ENCODE results near the gene VAX1.
"Not testable (repeated sequence)": the region's sequence is repeated elsewhere in the genome, so short reads cannot be mapped to it uniquely, and the experiment has no call there.

The VAX1 gene

GRCh38 chr10:117133273-117134055, 4.6 kb downstream of the VAX1 start:
- Mint-ChIP-seq H3K27me3 (peaks cover 78% of the 10 kb centered on the region), H3K4me1 (peaks cover 35% of the 10 kb centered on the region), H3K4me3 (peak overlapping the region; percentile 35), H3K27ac (peak overlapping the region; percentile 46), H3K36me3 (ENCODE audit: low read depth) (no peaks in the 10 kb centered on the region), H3K9me3 (no peaks in the 10 kb centered on the region)
- DNase-seq (no peak), ATAC-seq (no peak)

GRCh38 chr10:117132751-117133231, 5.3 kb downstream of the VAX1 start:
- DNase-seq (no peak), ATAC-seq (no peak)
- Mint-ChIP-seq H3K27me3 (peaks cover 77% of the 10 kb centered on the region), H3K4me3 (no peak overlapping the region), H3K9me3 (no peaks in the 10 kb centered on the region), H3K36me3 (ENCODE audit: low read depth) (no peaks in the 10 kb centered on the region), H3K4me1 (peaks cover 32% of the 10 kb centered on the region), H3K27ac (peak overlapping the region; percentile 59)

DNA sequence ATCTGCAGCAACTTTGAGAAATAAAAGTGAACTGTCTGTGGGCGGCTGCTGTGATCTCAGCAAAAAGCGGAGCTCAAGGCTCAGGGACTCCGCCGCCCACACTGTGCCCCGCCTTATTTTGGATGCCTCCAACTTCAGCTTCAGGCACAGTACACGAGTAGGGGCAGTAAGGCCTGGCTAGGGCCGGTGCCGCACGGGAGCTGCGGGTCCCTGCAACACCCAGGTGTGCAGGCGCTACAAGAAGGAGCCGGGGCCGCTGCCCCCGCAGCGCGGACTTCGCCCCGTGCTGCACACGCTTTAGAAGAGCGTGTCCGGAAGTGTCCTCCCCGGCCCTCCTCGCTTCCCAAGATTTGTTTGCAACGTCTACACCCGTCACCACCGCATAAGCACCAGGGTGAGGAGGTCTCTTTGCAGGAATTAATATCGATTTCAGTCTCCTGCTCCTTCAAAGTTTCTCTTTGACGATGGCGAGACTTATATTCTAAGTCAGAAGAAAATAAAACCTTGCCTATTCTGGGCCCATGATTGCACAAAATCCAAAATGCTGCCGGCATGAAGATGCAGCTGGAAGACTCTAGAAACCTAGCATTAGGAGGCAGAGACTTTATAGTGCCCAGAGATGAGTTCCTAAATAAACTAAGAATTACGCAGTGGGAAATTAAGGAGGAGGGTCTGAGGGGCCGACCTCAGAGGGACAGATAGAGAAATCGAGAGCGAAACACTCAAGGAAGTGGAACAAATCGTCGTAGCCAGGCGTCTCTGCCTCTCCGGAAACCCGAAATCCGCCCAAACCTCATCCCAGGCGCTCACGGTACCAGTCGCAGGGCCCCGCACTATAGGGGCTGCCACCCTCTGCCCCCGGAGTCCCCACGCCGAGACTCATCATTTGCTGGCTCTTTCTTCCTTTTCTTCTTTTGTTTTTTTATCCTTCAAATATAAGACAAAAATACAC, 6.4 kb downstream of the VAX1 start:
- H3K4me3 Mint-ChIP-seq = peak overlapping the region; percentile 52
- no peak overlapping the region for H3K27ac Mint-ChIP-seq

DNA sequence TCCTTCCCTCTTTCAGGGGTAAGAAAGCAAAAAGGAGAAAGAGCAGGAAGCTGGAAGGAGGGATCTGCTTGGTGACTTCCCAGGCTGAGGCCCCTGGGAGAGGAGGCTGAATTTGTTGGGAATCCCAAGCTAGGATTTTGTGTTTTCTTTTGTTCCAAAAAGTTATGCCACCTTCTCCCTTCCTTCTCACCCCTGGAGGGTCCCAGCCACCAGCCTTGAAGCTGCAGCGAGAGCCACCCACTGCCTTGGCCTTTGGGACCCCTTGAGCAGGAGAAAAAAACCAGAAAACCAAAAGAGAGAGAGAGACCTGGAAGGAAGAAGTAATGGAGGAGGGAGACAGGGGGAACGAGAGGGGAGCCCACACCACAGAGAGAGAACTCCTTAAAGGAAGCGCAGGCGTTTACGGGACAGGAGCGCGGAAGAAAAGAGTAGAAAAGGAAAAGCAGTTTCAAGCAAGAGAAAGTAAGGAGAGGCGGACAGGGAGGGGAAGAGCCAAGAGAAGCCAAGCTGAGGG, 7.2 kb downstream of the VAX1 start:
- H3K4me1 Mint-ChIP-seq = peaks cover 28% of the 10 kb centered on the region
- ATAC-seq (no peak), DNase-seq (no peak)
- no peak overlapping the region for H3K4me3 Mint-ChIP-seq
- H3K27me3 Mint-ChIP-seq = peaks cover 74% of the 10 kb centered on the region
- H3K27ac Mint-ChIP-seq = no peak overlapping the region
- H3K36me3 Mint-ChIP-seq (ENCODE audit: low read depth) = no peaks in the 10 kb centered on the region
- H3K9me3 Mint-ChIP-seq = no peaks in the 10 kb centered on the region

More for the DNA sequence above, 6.4 kb downstream of the VAX1 start:
- H3K9me3 Mint-ChIP-seq = no peaks in the 10 kb centered on the region
- H3K27me3 Mint-ChIP-seq = peaks cover 80% of the 10 kb centered on the region
- no peak for DNase-seq
- peaks cover 30% of the 10 kb centered on the region for H3K4me1 Mint-ChIP-seq
- no peaks in the 10 kb centered on the region for H3K36me3 Mint-ChIP-seq (ENCODE audit: low read depth)
- no peak for ATAC-seq

DNA sequence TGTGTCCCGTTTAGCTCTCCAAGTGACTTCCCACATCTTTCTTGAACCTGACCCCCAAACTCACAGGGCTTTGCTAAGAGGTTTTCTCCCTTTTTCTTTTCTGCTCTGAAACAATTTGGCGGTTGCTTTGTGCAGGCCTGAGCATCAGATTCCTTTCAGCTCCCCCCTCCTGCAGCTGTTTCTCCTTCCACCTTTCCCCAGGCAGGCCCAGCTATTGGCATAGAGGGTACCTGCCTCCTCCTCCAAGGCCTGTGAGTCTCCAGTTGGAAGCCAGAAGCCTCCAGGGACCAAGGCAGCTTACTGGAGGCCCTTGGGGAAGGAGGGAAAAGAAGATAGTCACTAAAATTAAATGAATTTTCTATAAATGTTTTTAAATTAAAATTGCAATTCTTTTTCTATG, 7.7 kb downstream of the VAX1 start:
- H3K4me3 Mint-ChIP-seq = no peak overlapping the region
- ATAC-seq (no peak), DNase-seq (no peak)
- H3K4me1 Mint-ChIP-seq = peaks cover 28% of the 10 kb centered on the region
- H3K36me3 Mint-ChIP-seq (ENCODE audit: low read depth) = no peaks in the 10 kb centered on the region
- H3K27me3 Mint-ChIP-seq = peaks cover 72% of the 10 kb centered on the region
- H3K27ac Mint-ChIP-seq = no peak overlapping the region
- H3K9me3 Mint-ChIP-seq = no peaks in the 10 kb centered on the region

DNA sequence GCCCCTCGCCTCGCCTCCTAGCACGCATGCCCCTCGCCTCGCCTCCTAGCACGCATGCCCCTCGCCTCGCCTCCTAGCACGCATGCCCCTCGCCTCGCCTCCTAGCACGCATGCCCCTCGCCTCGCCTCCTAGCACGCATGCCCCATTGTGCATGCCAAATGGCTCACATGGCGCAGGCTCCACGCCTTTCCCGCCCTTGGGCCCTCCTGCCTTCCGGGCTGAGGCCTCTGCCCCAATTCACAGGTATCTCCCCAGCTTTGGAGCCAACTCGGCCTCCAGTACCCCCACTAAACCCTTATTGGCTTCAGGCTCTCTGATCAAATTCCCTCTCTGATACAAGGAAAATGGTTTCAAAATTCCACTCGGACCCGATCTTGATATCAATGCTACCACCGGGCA, 11.4 kb downstream of the VAX1 start:
- DNase-seq; H3K4me1 Mint-ChIP-seq; ATAC-seq; H3K27ac Mint-ChIP-seq; H3K9me3 Mint-ChIP-seq; H3K4me3 Mint-ChIP-seq; H3K36me3 Mint-ChIP-seq (ENCODE audit: low read depth): not testable (repeated sequence)
- peaks cover 49% of the 10 kb centered on the region for H3K27me3 Mint-ChIP-seq

DNA sequence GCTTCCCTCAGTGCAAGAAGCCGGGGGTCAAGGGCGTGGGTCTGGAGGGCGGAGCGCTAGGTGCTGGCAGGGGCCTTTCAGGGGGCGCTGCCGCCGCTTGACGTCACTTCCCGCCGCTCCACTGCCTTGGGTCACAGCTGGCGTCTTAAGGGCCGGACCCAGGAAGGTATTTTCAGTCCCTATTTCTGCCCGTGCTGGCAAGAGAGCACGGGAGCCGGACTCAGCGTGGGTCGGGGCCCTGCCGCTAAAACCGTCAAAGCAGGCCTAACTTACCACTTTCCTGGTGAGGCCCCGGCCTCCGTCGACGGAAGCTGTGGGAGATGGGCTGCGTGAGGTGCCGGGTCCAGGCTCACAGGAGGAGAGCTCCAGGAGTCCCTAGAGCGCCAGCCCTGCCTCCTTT, 12.0 kb downstream of the VAX1 start:
- Mint-ChIP-seq H3K27ac (no peak overlapping the region), H3K4me3 (no peak overlapping the region), H3K4me1 (peaks cover 2% of the 10 kb centered on the region), H3K27me3 (peaks cover 45% of the 10 kb centered on the region), H3K9me3 (no peaks in the 10 kb centered on the region), H3K36me3 (ENCODE audit: low read depth) (no peaks in the 10 kb centered on the region)
- DNase-seq (no peak), ATAC-seq (no peak)

DNA sequence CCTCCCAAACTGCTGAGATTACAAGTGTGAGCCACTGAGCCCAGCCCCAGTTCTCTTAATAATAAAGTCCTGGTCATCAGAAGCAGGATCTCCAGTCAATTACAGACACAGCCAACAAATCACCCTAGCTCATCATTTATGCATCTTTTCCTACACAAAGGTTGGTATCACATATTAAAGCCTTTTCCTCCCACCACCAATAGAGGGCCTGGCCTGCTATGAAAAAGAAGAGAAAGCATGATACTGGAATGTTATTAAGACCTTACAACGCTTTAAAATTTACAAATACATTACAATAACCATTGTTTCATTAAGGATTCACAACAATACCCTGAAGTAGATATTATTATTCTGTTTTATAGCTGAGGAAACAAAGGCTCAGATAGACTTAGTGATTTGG, 25.9 kb downstream of the VAX1 start:
- Mint-ChIP-seq H3K27ac (no peak overlapping the region), H3K9me3 (no peaks in the 10 kb centered on the region), H3K36me3 (ENCODE audit: low read depth) (no peaks in the 10 kb centered on the region), H3K4me3 (no peak overlapping the region), H3K4me1 (no peaks in the 10 kb centered on the region), H3K27me3 (peaks cover 24% of the 10 kb centered on the region)
- DNase-seq = no peak
- no peak for ATAC-seq

- Mint-ChIP-seq H3K36me3 (ENCODE audit: low read depth) (no peaks in the 10 kb centered on the region), H3K27ac (no peak overlapping the region), H3K9me3 (no peaks in the 10 kb centered on the region), H3K27me3 (peaks cover 16% of the 10 kb centered on the region), H3K4me3 (no peak overlapping the region), H3K4me1 (no peaks in the 10 kb centered on the region)
- DNase-seq = no peak
- ATAC-seq = no peak
Observed at GRCh38 chr10:117107238-117107637, 30.8 kb downstream of the VAX1 start.

- no peak overlapping the region for H3K27ac Mint-ChIP-seq
- no peaks in the 10 kb centered on the region for H3K4me1 Mint-ChIP-seq
- H3K9me3 Mint-ChIP-seq = no peaks in the 10 kb centered on the region
- peaks cover 11% of the 10 kb centered on the region for H3K27me3 Mint-ChIP-seq
- H3K36me3 Mint-ChIP-seq (ENCODE audit: low read depth) = no peaks in the 10 kb centered on the region
- no peak overlapping the region for H3K4me3 Mint-ChIP-seq
- no peak for ATAC-seq
- no peak for DNase-seq
Observed at GRCh38 chr10:117096599-117097201, 41.4 kb downstream of the VAX1 start.

- H3K4me3 Mint-ChIP-seq = no peak overlapping the region
- no peak for DNase-seq
Observed at GRCh38 chr10:117094856-117095255, 43.2 kb downstream of the VAX1 start.

DNA sequence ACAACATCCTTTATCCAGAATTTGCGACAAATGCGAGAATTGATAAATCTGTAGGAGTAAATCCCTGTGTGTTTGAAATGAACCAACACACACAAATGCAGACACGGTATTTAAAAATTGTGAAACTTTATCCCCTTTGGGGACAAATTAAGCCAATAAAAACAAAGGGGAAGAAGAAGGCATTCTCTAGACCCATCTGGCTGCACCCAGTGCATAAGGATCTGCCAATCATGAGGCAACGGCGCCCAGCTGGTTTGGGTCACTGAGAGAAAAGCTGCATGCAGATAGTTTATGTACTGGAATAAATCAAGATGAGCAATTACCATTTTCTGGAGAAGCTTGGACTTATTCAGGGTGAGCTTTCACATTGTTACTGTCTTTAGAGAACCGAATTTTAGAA, 45.7 kb downstream of the VAX1 start:
- ATAC-seq = no peak
- no peak for DNase-seq
- no peaks in the 10 kb centered on the region for H3K36me3 Mint-ChIP-seq (ENCODE audit: low read depth)
- H3K9me3 Mint-ChIP-seq = no peaks in the 10 kb centered on the region
- H3K27me3 Mint-ChIP-seq = peaks cover 14% of the 10 kb centered on the region
- H3K27ac Mint-ChIP-seq = no peak overlapping the region
- H3K4me1 Mint-ChIP-seq = no peaks in the 10 kb centered on the region
- H3K4me3 Mint-ChIP-seq = no peak overlapping the region

More at GRCh38 chr10:117094856-117095255, 43.2 kb downstream of the VAX1 start:
- peaks cover 11% of the 10 kb centered on the region for H3K27me3 Mint-ChIP-seq
- H3K4me1 Mint-ChIP-seq = no peaks in the 10 kb centered on the region
- H3K27ac Mint-ChIP-seq = no peak overlapping the region
- no peak for ATAC-seq
- no peaks in the 10 kb centered on the region for H3K36me3 Mint-ChIP-seq (ENCODE audit: low read depth)
- no peaks in the 10 kb centered on the region for H3K9me3 Mint-ChIP-seq

DNA sequence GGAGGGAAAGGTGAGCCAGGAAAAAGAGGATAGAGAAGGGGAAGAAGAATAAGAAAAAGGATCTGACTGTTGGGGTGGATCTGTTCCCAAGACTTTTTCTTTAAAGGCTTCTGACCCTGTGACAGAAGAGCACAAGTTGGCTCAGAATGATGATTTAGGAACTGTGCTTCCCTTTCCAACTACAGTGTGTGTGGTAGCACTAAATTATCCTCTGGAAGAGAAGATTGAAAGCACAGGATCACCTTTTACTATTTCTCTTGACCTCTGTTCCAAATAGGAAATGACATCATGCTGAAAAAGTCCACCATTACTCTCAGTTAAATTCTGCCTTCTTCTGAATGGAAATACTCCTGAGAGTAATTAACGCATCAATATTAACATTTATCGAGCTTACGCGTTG, 47.2 kb downstream of the VAX1 start:
- no peak overlapping the region for H3K27ac Mint-ChIP-seq
- DNase-seq (no peak), ATAC-seq (no peak)
- H3K27me3 Mint-ChIP-seq = peaks cover 13% of the 10 kb centered on the region
- H3K4me1 Mint-ChIP-seq = no peaks in the 10 kb centered on the region
- H3K36me3 Mint-ChIP-seq (ENCODE audit: low read depth) = no peaks in the 10 kb centered on the region
- no peak overlapping the region for H3K4me3 Mint-ChIP-seq
- H3K9me3 Mint-ChIP-seq = no peaks in the 10 kb centered on the region

GRCh38 chr10:117087521-117087920, 50.5 kb downstream of the VAX1 start:
- Mint-ChIP-seq H3K27me3 (peaks cover 9% of the 10 kb centered on the region), H3K4me1 (no peaks in the 10 kb centered on the region), H3K4me3 (no peak overlapping the region), H3K27ac (no peak overlapping the region), H3K9me3 (no peaks in the 10 kb centered on the region), H3K36me3 (ENCODE audit: low read depth) (no peaks in the 10 kb centered on the region)
- no peak for ATAC-seq
- DNase-seq = no peak

Data from activated naive CD8-positive, alpha-beta T cell treated with anti-CD3 and anti-CD28 coated beads, Interleukin-2, amount 50 U/mL, for 24 hours (primary cell).